ENCODE data around the gene HSPA9. TPM values are rescaled to one million over a fixed set of nuclear protein-coding genes. Genes with fewer than 3 reads are reported as not detected.

Gene HSPA9
- total and polyA plus RNA-seq, 2 of the 8 experiments (the other 6 are each of a cell fraction or from before 2014, with no cell fraction given): 191 to 395 TPM

DNA sequence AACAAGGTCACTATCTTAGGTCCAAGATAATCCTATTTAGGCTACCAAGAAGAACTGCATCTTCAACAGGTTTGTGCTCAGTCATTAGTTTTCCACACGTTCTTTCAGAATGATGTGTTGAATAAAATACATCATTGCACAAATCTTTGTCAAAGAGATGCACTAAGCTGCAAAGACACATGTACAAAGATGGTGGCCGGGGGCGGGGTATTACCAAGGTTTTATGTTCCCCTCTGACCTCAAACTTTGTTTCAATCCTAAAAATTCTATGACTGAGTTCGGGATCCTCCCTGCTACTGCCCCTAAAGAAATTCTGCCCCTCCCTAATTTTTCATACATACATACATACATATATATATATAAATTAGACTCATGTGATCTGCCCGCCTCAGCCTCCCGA is 14.2 kb downstream of the HSPA9 start:
- H4K91ac ChIP-seq (replicated peaks; ENCODE audit: insufficient read length, low read length): no peak overlapping the region
- peaks cover 3% of the 10 kb centered on the region for H3K79me1 ChIP-seq (ENCODE audit: low read depth, low read length)
- no peaks in the 10 kb centered on the region for H3K9me3 ChIP-seq (ENCODE audit: insufficient read depth in 2 of 2, low read depth in 1 of 2, low read length in 1 of 2)
- CTCF ChIA-PET (ENCODE audit: partially characterized antibody): no interaction called here
- H3K14ac ChIP-seq (ENCODE audit: insufficient read length): no peak overlapping the region
- no peak overlapping the region for H2BK120ac ChIP-seq (replicated peaks; ENCODE audit: low read depth, low read length)
- no peaks in the 10 kb centered on the region for H3K27me3 ChIP-seq (replicated peaks in 1 of 4; ENCODE audit: control insufficient read depth in 3 of 4, extremely low read depth in 1 of 4, insufficient read depth in 3 of 4, low read length in 3 of 4)
- no peak for DNase-seq (ENCODE audit: low read depth in 1 of 2, low spot score in 2 of 2)
- H2AFZ ChIP-seq (ENCODE audit: low read length): no peak overlapping the region
- H3K23ac ChIP-seq (ENCODE audit: insufficient read length): no peak overlapping the region
- H2BK5ac ChIP-seq (ENCODE audit: low read depth, low read length): no peak overlapping the region
- H4K8ac ChIP-seq (ENCODE audit: extremely low read depth, insufficient read depth, low read length): no peak overlapping the region
- no peaks in the 10 kb centered on the region for H3K23me2 ChIP-seq (ENCODE audit: low read depth, low read length)
- H3K18ac ChIP-seq (ENCODE audit: extremely low read depth, low read length): no peak overlapping the region
- H2BK20ac ChIP-seq (ENCODE audit: low read length): no peak overlapping the region
- H4K5ac ChIP-seq (ENCODE audit: insufficient read length, low read depth, low read length): no peak overlapping the region
- no peak overlapping the region for H3K4me2 ChIP-seq (ENCODE audit: insufficient read depth in 1 of 2, low read depth in 2 of 2, low read length in 2 of 2)
- H3K79me2 ChIP-seq (ENCODE audit: control insufficient read depth in 1 of 2, insufficient read depth in 2 of 2, low read length in 2 of 2): peaks cover 0 to 49% of the 10 kb centered on the region in 2 experiments; a peak in 2 of 4 replicates
- 89% methylated on average over 6 of the region's 6 CpGs; no CpG with 5 or more reads in 1 of the 2 experiments for WGBS, 2 experiments (ENCODE audit: extremely low coverage in 1 of 2, insufficient coverage in 1 of 2, insufficient read length in 1 of 2, insufficient replicate concordance in 2 of 2, low coverage in 1 of 2, low lambda C conversion rate in 2 of 2, missing lambda C conversion rate in 1 of 2)
- no peak overlapping the region for H2BK15ac ChIP-seq (ENCODE audit: low read length)
- H4K20me1 ChIP-seq (replicated peaks in 1 of 2; ENCODE audit: control insufficient read depth in 1 of 2, insufficient read depth in 2 of 2, low read length in 2 of 2): peaks cover 11 to 20% of the 10 kb centered on the region in 2 experiments
- no peak overlapping the region for H3K9ac ChIP-seq (replicated peaks in 1 of 4; ENCODE audit: extremely low read depth in 1 of 4, low read depth in 3 of 4, low read length in 3 of 4)
- H3K27ac ChIP-seq (ENCODE audit: low read depth, low read length): no peak overlapping the region
- H3K56ac ChIP-seq (replicated peaks; ENCODE audit: insufficient read length, low read depth, low read length): no peak overlapping the region
- FAIRE-seq: no peak
- POLR2A ChIA-PET (ENCODE audit: partially characterized antibody): interaction anchor here (0.7 to 26.9 kb wide), 4 partner anchors 6 to 135 kb away, joined by 3 to 1018 read pairs (median 510); partner anchors contain the start of genes ETF1 and HSPA9
- H3K4me1 ChIP-seq (replicated peaks in 1 of 4; ENCODE audit: control insufficient read depth in 3 of 4, insufficient read depth in 4 of 4, low read length in 3 of 4): no peaks in the 10 kb centered on the region
- H2BK12ac ChIP-seq (ENCODE audit: low read depth, low read length): no peak overlapping the region
- no peak for TF ChIP-seq ZNF274 (IDR thresholded peaks at IDR 0.05; ENCODE audit: borderline replicate concordance, extremely low read depth, low read length)
- no peak for TF ChIP-seq CTBP2 (IDR thresholded peaks at IDR 0.05; ENCODE audit: borderline replicate concordance, insufficient read depth, insufficient read length, low read length)
- no peak for TF ChIP-seq CBX5 (IDR thresholded peaks at IDR 0.05; ENCODE audit: low read depth, low read length)
- TF ChIP-seq ASH2L (IDR thresholded peaks at IDR 0.05; ENCODE audit: low read length): no peak
- no peak for TF ChIP-seq SP2 (IDR thresholded peaks at IDR 0.05; ENCODE audit: low read length)
- TF ChIP-seq SUZ12 (IDR thresholded peaks at IDR 0.05; ENCODE audit: low read length): no peak
- TF ChIP-seq CEBPB (IDR thresholded peaks at IDR 0.05; ENCODE audit: low read depth, low read length): no peak
- no peak for TF ChIP-seq GTF2F1 (IDR thresholded peaks at IDR 0.05; ENCODE audit: borderline replicate concordance, low read depth, low read length)
- no peak for TF ChIP-seq SIX5 (IDR thresholded peaks at IDR 0.05; ENCODE audit: low read depth, low read length)
- no peak for TF ChIP-seq EGR1 (IDR thresholded peaks at IDR 0.05; ENCODE audit: borderline replicate concordance, low read depth, low read length)
- no peak for TF ChIP-seq KDM5A (IDR thresholded peaks at IDR 0.05; ENCODE audit: low read length)
- H3K4me3 ChIP-seq (ENCODE audit: extremely low read depth in 1 of 4, insufficient read depth in 2 of 4, low read depth in 3 of 4, low read length in 4 of 4): no peak overlapping the region
- H3K4ac ChIP-seq (replicated peaks; ENCODE audit: insufficient read length, low read depth, low read length): no peak overlapping the region
- peaks cover 46 to 96% (median 81%) of the 10 kb centered on the region in 4 experiments for H3K36me3 ChIP-seq (ENCODE audit: control insufficient read depth in 2 of 4, insufficient read depth in 4 of 4, low read length in 3 of 4)
- H2AK5ac ChIP-seq (ENCODE audit: low read depth, low read length): no peak overlapping the region
